ENCODE measurements around the gene RAD52.

Gene RAD52

DNA sequence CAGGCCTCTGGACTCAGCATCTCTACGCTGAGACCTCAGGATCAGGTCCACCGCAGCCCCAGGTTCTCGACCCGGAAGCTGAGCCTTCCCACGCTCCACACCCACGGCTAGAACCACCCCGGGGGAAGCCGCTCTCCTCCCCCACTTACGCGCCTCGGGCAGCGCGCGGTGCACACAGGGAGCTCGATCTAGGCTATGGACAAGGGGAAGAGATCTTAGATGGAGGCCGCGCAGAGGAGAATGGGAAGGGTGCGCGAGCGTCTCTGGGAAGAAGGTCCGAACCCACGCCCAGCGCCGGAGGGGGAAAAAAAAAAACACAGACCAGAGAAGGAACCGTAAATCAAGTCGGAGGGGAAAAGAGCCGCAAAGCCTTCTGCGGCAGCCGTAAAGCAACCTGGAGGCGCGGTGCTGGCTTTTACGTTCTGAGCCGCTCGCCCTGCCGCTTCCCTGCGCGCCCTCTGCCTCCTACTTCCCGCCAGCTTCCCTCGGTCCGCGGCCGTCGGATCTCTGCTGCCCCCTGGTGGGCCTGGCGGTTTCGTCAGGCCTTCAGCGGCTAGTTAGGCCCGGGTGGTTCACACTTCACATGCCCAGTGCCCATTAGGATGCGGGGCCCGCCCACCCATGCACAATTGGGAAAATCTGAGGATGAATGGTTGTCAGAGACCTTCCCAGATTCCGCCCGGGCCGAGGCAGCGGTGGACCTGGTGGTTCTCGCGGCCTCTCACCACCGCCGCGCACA is at the start of gene RAD52:
Gene RAD52, minus strand, starts transcription at position 242 of the 739 bp plus-strand sequence. CDS start 16,636 bp downstream, outside the sequence.
- H3K9ac ChIP-seq (ENCODE audit: low read length), result peak within 1 kb of the TSS; percentile 98
- peak; percentile 100 for DNase-seq (ENCODE audit: low read depth)
- peak within 1 kb of the TSS; percentile 99 for H3K4me3 ChIP-seq (ENCODE audit: low read length)
- H3K4me1 ChIP-seq (ENCODE audit: control insufficient read depth, insufficient read depth, low read length), result peaks cover 31% of the 10 kb centered on the region
- H3K9me3 ChIP-seq (ENCODE audit: control insufficient read depth, low read length), result no peaks in the 10 kb centered on the region
- H3K36me3 ChIP-seq (ENCODE audit: control insufficient read depth, insufficient read depth, low read length, severe bottlenecking), result no peaks in the 10 kb centered on the region
- no peaks in the 10 kb centered on the region for H3K27me3 ChIP-seq (replicated peaks; ENCODE audit: control insufficient read depth, insufficient read depth, low read length)

DNA sequence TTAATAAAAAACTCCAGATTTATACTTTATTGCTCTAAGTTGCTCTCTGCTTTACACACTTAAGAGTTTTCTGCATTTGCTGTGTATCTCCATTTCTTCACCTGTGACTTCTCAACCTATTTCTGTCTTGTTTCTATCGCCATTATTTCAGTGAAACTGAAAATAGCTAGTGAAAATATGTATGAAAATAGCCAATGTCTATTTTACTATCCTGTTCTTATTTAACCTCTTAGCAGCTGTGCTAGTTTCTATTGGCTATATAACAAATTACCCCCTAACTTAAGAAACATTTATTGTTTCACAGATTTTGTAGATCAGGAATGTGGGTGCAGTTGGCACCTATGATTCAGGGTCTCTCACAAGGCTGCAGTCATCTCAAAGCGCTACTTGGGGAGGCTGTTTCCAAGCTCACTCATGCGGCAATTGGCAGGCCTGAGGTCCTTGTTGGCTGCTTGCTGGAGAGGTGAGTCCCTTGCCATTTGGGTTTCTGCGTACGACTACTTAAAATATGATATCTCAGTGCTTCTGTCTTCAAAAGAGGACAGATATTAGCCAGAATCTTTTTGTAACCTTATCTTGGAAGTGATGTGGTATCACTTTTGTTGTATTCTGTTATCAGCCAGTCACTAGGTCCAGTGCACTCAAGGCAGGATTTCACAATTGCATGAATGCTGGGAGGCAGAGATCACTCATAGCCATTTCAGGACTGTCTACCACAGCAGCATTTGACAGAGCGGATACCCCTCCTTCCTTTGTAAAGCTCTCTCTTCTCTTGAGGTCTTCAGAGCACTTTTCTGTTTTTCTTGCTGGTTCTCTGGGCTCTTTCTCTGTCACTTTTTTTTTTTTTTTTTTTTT is 48.8 kb upstream of the RAD52 start:
- Histone ChIP-seq H3K9ac (ENCODE audit: low read length) (no peak overlapping the region), H3K4me3 (ENCODE audit: low read length) (no peak overlapping the region), H3K4me1 (ENCODE audit: control insufficient read depth, insufficient read depth, low read length) (peaks cover 20% of the 10 kb centered on the region), H3K36me3 (ENCODE audit: control insufficient read depth, insufficient read depth, low read length, severe bottlenecking) (no peaks in the 10 kb centered on the region), H3K9me3 (ENCODE audit: control insufficient read depth, low read length) (no peaks in the 10 kb centered on the region), H3K27me3 (replicated peaks; ENCODE audit: control insufficient read depth, insufficient read depth, low read length) (no peaks in the 10 kb centered on the region)
- no peak for DNase-seq (ENCODE audit: low read depth)

DNA sequence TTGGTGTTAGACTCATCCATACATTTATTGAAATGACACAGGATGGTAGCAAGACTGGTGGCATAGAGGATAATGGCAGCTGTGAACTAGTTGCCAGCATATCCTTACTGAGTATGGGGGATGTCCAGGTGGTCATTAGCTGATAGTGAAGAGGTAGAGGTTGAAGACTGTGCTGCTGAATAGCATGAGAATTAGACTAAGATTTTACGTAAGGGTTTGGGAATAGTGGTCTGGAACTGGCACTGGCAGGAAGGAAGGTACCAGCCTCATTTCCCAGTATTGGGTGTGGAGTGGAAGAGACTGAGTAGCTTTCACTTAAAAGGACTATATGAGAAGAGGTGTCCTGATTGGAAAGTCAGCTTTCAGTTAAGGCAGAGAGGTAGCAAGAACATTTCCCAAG is 48.0 kb upstream of the RAD52 start:
- H3K9ac ChIP-seq (ENCODE audit: low read length), result no peak overlapping the region
- H3K4me3 ChIP-seq (ENCODE audit: low read length), result no peak overlapping the region
- H3K36me3 ChIP-seq (ENCODE audit: control insufficient read depth, insufficient read depth, low read length, severe bottlenecking), result no peaks in the 10 kb centered on the region
- H3K27me3 ChIP-seq (replicated peaks; ENCODE audit: control insufficient read depth, insufficient read depth, low read length), result no peaks in the 10 kb centered on the region
- DNase-seq (ENCODE audit: low read depth), result no peak
- H3K9me3 ChIP-seq (ENCODE audit: control insufficient read depth, low read length), result no peaks in the 10 kb centered on the region
- peaks cover 24% of the 10 kb centered on the region for H3K4me1 ChIP-seq (ENCODE audit: control insufficient read depth, insufficient read depth, low read length)

DNA sequence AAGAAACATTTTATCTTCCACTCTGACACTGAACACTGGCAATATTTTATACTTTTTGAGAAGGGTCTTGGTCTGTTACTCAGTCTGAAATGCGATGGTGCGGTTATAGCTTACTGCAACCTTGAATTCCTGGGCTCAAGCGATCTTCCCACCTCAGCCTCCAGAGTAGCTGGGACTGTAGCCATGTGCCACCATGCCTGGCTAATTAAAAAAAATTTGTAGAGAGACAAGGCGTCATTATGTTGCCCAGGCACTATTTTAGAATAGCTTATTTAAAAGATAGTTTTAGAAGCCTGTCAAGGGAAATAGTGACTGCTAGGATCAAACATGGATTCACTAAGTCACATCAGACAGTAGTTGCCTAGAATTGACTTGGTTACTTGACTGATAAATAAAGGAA is 47.4 kb upstream of the RAD52 start:
- Histone ChIP-seq H3K9me3 (ENCODE audit: control insufficient read depth, low read length) (no peaks in the 10 kb centered on the region), H3K4me3 (ENCODE audit: low read length) (no peak overlapping the region), H3K4me1 (ENCODE audit: control insufficient read depth, insufficient read depth, low read length) (peaks cover 30% of the 10 kb centered on the region), H3K27me3 (replicated peaks; ENCODE audit: control insufficient read depth, insufficient read depth, low read length) (no peaks in the 10 kb centered on the region), H3K36me3 (ENCODE audit: control insufficient read depth, insufficient read depth, low read length, severe bottlenecking) (no peaks in the 10 kb centered on the region), H3K9ac (ENCODE audit: low read length) (no peak overlapping the region)
- no peak for DNase-seq (ENCODE audit: low read depth)

DNA sequence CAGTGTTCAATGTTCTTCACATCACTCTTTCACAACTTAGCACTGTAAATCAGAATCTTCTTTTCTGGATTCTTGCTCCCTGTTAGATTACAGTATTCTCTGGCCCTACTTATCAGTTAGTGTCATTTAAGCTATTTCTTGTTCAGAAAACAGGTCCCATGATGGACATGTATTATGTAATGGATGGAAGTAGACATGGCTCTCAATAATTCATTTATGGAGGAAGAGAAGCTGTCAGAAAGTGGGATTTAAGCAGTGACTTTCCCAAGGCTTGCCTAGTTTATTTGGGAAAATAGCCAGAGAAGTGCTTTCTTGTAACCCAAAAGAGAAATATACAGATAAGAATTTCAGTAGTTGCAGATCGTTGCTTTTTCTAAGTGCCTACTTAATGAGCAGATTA is 43.2 kb upstream of the RAD52 start:
- Histone ChIP-seq H3K4me1 (ENCODE audit: control insufficient read depth, insufficient read depth, low read length) (peaks cover 49% of the 10 kb centered on the region), H3K9me3 (ENCODE audit: control insufficient read depth, low read length) (no peaks in the 10 kb centered on the region), H3K36me3 (ENCODE audit: control insufficient read depth, insufficient read depth, low read length, severe bottlenecking) (no peaks in the 10 kb centered on the region), H3K27me3 (replicated peaks; ENCODE audit: control insufficient read depth, insufficient read depth, low read length) (no peaks in the 10 kb centered on the region), H3K4me3 (ENCODE audit: low read length) (peak overlapping the region; percentile 94), H3K9ac (ENCODE audit: low read length) (no peak overlapping the region)
- DNase-seq (ENCODE audit: low read depth), result peak; percentile 15

DNA sequence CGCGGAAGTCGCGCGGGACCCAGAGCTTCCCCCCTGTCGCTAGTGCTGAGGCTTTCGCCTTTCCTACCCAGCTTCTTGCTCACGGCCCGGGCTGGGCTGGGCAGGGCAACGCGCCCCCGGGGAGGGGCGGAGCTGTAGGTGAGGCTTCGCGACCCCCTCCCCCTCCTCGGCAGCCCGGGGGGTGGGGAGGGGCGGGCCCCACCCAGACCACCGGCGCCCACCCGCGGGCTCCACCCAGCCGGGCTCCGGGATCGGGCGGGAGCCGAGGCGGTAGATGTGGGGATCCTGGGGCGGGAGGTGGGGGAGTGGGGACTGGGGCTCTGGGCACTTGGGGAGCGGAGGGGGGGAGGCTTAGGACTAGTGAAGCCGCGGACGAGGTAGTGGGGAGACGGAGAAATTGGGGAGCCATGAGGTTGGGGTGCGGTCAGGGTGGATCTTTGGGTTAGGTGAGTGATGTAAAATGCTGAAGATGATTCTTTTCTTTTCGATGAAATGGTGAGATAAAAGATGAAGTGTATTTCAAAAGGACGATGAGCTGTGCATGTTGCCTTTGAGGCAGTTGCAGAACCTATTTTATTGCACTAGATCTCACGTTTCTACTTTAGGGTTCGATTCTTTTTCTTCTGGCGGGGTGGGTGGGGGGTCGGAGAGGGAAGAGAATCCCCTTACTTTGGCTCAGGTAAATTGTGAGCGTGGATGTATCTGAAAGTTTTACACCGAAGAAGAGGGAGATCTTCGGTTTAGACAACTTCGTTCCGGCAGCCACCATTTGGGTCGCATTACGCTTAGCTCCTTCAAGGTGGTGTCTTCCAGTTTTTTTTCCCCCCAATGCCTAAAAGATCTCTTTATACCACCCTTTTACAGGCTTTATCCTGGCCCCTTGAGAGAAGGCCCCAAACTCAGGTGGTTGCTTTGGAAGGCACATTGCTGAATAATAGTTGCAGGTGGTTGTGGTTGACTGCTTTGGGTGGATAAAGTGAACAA is 42.1 kb upstream of the RAD52 start:
- no peaks in the 10 kb centered on the region for H3K27me3 ChIP-seq (replicated peaks; ENCODE audit: control insufficient read depth, insufficient read depth, low read length)
- H3K4me3 ChIP-seq (ENCODE audit: low read length), result peak overlapping the region; percentile 94
- H3K4me1 ChIP-seq (ENCODE audit: control insufficient read depth, insufficient read depth, low read length), result peaks cover 49% of the 10 kb centered on the region
- no peaks in the 10 kb centered on the region for H3K9me3 ChIP-seq (ENCODE audit: control insufficient read depth, low read length)
- DNase-seq (ENCODE audit: low read depth), result no peak
- H3K36me3 ChIP-seq (ENCODE audit: control insufficient read depth, insufficient read depth, low read length, severe bottlenecking), result no peaks in the 10 kb centered on the region
- H3K9ac ChIP-seq (ENCODE audit: low read length), result peak overlapping the region; percentile 99

DNA sequence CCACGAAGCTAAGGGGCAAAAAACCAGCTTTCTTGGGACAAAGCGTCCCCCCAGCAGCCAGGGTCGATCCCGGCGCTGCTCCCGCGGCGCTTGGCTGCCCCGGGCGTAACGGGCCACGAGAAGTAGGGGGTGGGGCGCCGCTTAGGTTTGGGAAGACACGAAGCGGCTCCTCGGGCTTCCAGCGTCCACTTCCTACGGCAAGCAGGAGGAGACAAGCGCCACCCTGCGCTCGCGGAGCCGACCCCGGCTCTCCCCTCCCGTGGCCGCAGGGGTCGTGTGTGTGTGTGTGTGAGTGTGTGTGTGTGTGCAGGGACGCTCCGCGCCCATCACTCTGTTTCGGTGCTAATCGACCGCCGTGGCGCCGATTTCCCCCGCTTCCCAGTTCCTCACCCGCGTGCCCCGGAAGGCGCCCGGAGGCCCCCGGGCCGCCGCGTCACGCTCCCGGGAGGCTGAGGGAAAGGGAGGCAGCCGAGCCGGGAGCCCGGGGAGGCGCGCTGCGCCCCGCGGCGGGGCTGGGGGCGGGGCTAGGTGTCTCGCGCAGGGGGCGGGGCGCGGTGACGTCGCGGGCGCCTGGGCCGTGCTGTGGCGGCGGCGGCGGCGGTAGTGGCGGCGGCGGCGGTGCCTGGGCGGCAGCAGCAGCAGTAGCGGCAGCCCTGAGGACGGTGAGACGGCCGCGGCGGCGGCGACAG is 41.3 kb upstream of the RAD52 start, which contains the start of gene ERC1:
Gene ERC1, plus strand, starts transcription at position 563 of the 689 bp plus-strand sequence. CDS start 36,681 bp downstream, outside the sequence.
- DNase-seq (ENCODE audit: low read depth), result peak; percentile 96
- no peaks in the 10 kb centered on the region for H3K9me3 ChIP-seq (ENCODE audit: control insufficient read depth, low read length)
- no peaks in the 10 kb centered on the region for H3K27me3 ChIP-seq (replicated peaks; ENCODE audit: control insufficient read depth, insufficient read depth, low read length)
- peaks cover 48% of the 10 kb centered on the region for H3K4me1 ChIP-seq (ENCODE audit: control insufficient read depth, insufficient read depth, low read length)
- peak within 1 kb of the TSS; percentile 99 for H3K9ac ChIP-seq (ENCODE audit: low read length)
- H3K36me3 ChIP-seq (ENCODE audit: control insufficient read depth, insufficient read depth, low read length, severe bottlenecking), result no peaks in the 10 kb centered on the region
- H3K4me3 ChIP-seq (ENCODE audit: low read length), result peak within 1 kb of the TSS; percentile 94

DNA sequence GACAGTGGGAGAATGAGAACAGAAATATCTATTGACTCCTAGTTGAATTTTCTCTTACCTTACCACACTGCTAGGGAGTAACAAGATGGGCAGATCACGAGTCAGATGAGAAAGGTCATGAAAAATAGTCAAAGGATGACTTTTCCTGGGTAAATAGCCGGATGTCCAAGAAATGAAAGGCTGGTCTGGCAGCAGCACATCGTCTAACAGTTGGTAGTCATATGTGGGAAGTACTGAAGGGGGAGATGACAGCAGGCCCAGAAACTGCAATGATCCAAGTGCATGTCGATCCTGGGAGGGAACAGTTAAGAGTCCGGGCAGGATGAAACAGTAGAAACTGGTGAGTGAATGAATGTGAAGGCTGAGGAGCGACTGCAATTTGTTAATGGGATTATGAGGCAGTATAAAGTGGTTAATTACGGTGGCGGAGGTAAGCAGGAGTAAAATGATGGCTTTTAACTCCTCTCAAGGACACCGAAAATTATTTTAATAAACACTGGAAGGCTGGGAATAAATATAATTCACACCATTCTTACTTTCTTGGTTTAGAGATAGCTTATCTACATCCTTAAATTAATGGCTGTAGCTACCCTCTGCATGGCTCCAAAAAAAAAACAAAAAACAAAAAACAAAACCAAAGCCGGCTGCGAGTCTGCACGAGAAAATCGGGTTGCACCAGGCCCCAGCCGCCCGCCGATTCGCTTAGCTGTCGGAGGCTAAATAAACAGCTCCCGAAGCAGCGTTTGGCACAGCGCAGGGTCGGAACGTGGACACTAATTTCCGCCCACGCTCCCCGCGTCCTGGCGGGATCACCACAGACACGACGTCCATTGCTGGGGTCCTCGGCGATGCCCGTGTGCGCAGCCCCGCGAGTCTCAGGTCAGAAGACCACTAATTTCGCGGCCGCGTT is 40.5 kb upstream of the RAD52 start:
- Histone ChIP-seq H3K9me3 (ENCODE audit: control insufficient read depth, low read length) (no peaks in the 10 kb centered on the region), H3K9ac (ENCODE audit: low read length) (peak overlapping the region; percentile 99), H3K27me3 (replicated peaks; ENCODE audit: control insufficient read depth, insufficient read depth, low read length) (no peaks in the 10 kb centered on the region), H3K36me3 (ENCODE audit: control insufficient read depth, insufficient read depth, low read length, severe bottlenecking) (no peaks in the 10 kb centered on the region), H3K4me1 (ENCODE audit: control insufficient read depth, insufficient read depth, low read length) (peaks cover 43% of the 10 kb centered on the region), H3K4me3 (ENCODE audit: low read length) (peak overlapping the region; percentile 94)
- DNase-seq (ENCODE audit: low read depth), result peak; percentile 86

DNA sequence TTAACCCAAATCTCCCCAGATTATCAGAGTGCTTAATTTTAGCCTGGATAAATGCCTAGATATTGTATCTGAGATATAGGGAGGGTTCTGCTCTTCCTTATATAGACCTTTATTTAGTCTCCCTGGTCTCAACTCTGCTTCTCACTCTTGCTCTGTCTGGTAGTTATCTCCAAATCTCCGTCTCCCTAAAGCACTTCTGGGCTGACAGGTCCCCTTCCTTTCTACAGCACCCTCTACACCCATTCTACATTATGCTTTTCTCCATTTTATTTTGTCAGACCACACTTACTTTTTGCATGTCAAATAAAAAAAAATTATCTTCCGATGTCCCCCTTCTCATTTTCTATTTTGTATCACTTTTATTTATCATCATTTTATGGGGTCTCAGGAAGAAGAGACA is 39.6 kb upstream of the RAD52 start:
- H3K9me3 ChIP-seq (ENCODE audit: control insufficient read depth, low read length), result no peaks in the 10 kb centered on the region
- H3K4me1 ChIP-seq (ENCODE audit: control insufficient read depth, insufficient read depth, low read length), result peaks cover 40% of the 10 kb centered on the region
- no peaks in the 10 kb centered on the region for H3K36me3 ChIP-seq (ENCODE audit: control insufficient read depth, insufficient read depth, low read length, severe bottlenecking)
- H3K27me3 ChIP-seq (replicated peaks; ENCODE audit: control insufficient read depth, insufficient read depth, low read length), result no peaks in the 10 kb centered on the region
- H3K9ac ChIP-seq (ENCODE audit: low read length), result peak overlapping the region; percentile 99
- peak overlapping the region; percentile 94 for H3K4me3 ChIP-seq (ENCODE audit: low read length)
- DNase-seq (ENCODE audit: low read depth), result no peak

All from adipocyte (in vitro differentiated cells).